Measurements from ENCODE around the gene SWI5. TPM values are rescaled to one million over a fixed set of nuclear protein-coding genes. Genes with fewer than 3 reads are reported as not detected.

SWI5 gene
- total RNA-seq, 1 experiment from 2014 or later = 18.0 TPM

- Histone ChIP-seq H3K4me3 (ENCODE audit: low read depth, low read length) (no peak overlapping the region), H3K4me1 (no peaks in the 10 kb centered on the region), H3K27me3 (replicated peaks; ENCODE audit: control insufficient read depth, insufficient read depth, low read length) (no peaks in the 10 kb centered on the region), H3K9me3 (no peaks in the 10 kb centered on the region), H3K36me3 (ENCODE audit: control insufficient read depth, insufficient read depth, low read length) (peaks cover 3% of the 10 kb centered on the region; the same call in 1 of the 2 replicates)
- TF ChIP-seq, protein P1, sequence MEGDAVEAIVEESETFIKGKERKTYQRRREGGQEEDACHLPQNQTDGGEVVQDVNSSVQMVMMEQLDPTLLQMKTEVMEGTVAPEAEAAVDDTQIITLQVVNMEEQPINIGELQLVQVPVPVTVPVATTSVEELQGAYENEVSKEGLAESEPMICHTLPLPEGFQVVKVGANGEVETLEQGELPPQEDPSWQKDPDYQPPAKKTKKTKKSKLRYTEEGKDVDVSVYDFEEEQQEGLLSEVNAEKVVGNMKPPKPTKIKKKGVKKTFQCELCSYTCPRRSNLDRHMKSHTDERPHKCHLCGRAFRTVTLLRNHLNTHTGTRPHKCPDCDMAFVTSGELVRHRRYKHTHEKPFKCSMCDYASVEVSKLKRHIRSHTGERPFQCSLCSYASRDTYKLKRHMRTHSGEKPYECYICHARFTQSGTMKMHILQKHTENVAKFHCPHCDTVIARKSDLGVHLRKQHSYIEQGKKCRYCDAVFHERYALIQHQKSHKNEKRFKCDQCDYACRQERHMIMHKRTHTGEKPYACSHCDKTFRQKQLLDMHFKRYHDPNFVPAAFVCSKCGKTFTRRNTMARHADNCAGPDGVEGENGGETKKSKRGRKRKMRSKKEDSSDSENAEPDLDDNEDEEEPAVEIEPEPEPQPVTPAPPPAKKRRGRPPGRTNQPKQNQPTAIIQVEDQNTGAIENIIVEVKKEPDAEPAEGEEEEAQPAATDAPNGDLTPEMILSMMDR (IDR thresholded peaks at IDR 0.05; ENCODE audit: insufficient read depth in 1 of 2, low read depth in 1 of 2, low read length in 1 of 2, severe bottlenecking in 1 of 2, unreplicated experiment in 1 of 2) = no peak
- DNase-seq = no peak
- POLR2A ChIA-PET = no interaction called here
- Mint-ChIP-seq H3K27ac (ENCODE audit: unreplicated experiment) (no peak overlapping the region), H3K27me3 (ENCODE audit: insufficient read depth, unreplicated experiment) (no peaks in the 10 kb centered on the region), H3K4me3 (ENCODE audit: unreplicated experiment) (no peak overlapping the region), H3K36me3 (ENCODE audit: insufficient read depth, unreplicated experiment) (peaks cover 49% of the 10 kb centered on the region), H3K9me3 (ENCODE audit: unreplicated experiment) (no peaks in the 10 kb centered on the region), H3K4me1 (ENCODE audit: low read depth, unreplicated experiment) (no peaks in the 10 kb centered on the region)
- intact Hi-C loops (cut with micrococcal nuclease; ENCODE audit: unreplicated experiment) = no loop called here
- BruUV-seq (replicated peaks) = no TSS peak
- CTCF ChIA-PET = interaction anchor here (0.6 to 1.7 kb wide), 3 partner anchors 31 to 127 kb away, joined by 3 to 4 read pairs (median 3); no protein-coding TSS in a partner anchor
These were observed 34.4 kb downstream of the SWI5 start for GRCh38 chr9:128310461-128310860.

GRCh38 chr9:128314697-128315096 is 38.6 kb downstream of the SWI5 start:
- no peaks in the 10 kb centered on the region for H3K27me3 Mint-ChIP-seq (ENCODE audit: insufficient read depth, unreplicated experiment)
- H3K4me1 Mint-ChIP-seq (ENCODE audit: low read depth, unreplicated experiment) = no peaks in the 10 kb centered on the region
- no peaks in the 10 kb centered on the region for H3K27me3 ChIP-seq (replicated peaks; ENCODE audit: control insufficient read depth, insufficient read depth, low read length)
- no peak overlapping the region for H3K4me3 Mint-ChIP-seq (ENCODE audit: unreplicated experiment)
- DNase-seq = no peak
- H3K4me3 ChIP-seq (ENCODE audit: low read depth, low read length) = no peak overlapping the region
- ChIA-PET CTCF (interaction anchor here (0.6 kb wide), 1 partner anchor 52 kb away, joined by 6 read pairs; no protein-coding TSS in a partner anchor), POLR2A (no interaction called here)
- H3K4me1 ChIP-seq = no peaks in the 10 kb centered on the region
- TF ChIP-seq, protein P1 (IDR thresholded peaks at IDR 0.05; ENCODE audit: insufficient read depth in 1 of 2, low read depth in 1 of 2, low read length in 1 of 2, severe bottlenecking in 1 of 2, unreplicated experiment in 1 of 2) = no peak
- no TSS peak for BruUV-seq (replicated peaks)
- H3K9me3 ChIP-seq = no peaks in the 10 kb centered on the region
- intact Hi-C loops (cut with micrococcal nuclease; ENCODE audit: unreplicated experiment) = no loop called here
- H3K36me3 ChIP-seq (ENCODE audit: control insufficient read depth, insufficient read depth, low read length) = peaks cover 4% of the 10 kb centered on the region; the same call in 1 of the 2 replicates
- no peaks in the 10 kb centered on the region for H3K9me3 Mint-ChIP-seq (ENCODE audit: unreplicated experiment)
- H3K27ac Mint-ChIP-seq (ENCODE audit: unreplicated experiment) = no peak overlapping the region
- H3K36me3 Mint-ChIP-seq (ENCODE audit: insufficient read depth, unreplicated experiment) = peaks cover 35% of the 10 kb centered on the region

- H3K9me3 Mint-ChIP-seq (ENCODE audit: unreplicated experiment) = no peaks in the 10 kb centered on the region
- ChIA-PET POLR2A (no interaction called here), CTCF (no interaction called here)
- Histone ChIP-seq H3K36me3 (ENCODE audit: control insufficient read depth, insufficient read depth, low read length) (peaks cover 4% of the 10 kb centered on the region; the same call in 1 of the 2 replicates), H3K9me3 (no peaks in the 10 kb centered on the region), H3K4me3 (ENCODE audit: low read depth, low read length) (no peak overlapping the region), H3K4me1 (no peaks in the 10 kb centered on the region), H3K27me3 (replicated peaks; ENCODE audit: control insufficient read depth, insufficient read depth, low read length) (no peaks in the 10 kb centered on the region)
- no TSS peak for BruUV-seq (replicated peaks)
- TF ChIP-seq, protein P1 (IDR thresholded peaks at IDR 0.05; ENCODE audit: insufficient read depth in 1 of 2, low read depth in 1 of 2, low read length in 1 of 2, severe bottlenecking in 1 of 2, unreplicated experiment in 1 of 2) = no peak
- H3K27ac Mint-ChIP-seq (ENCODE audit: unreplicated experiment) = no peak overlapping the region
- intact Hi-C loops (cut with micrococcal nuclease; ENCODE audit: unreplicated experiment) = no loop called here
- DNase-seq = no peak
- no peaks in the 10 kb centered on the region for H3K4me1 Mint-ChIP-seq (ENCODE audit: low read depth, unreplicated experiment)
- peaks cover 20% of the 10 kb centered on the region for H3K36me3 Mint-ChIP-seq (ENCODE audit: insufficient read depth, unreplicated experiment)
- no peaks in the 10 kb centered on the region for H3K27me3 Mint-ChIP-seq (ENCODE audit: insufficient read depth, unreplicated experiment)
- H3K4me3 Mint-ChIP-seq (ENCODE audit: unreplicated experiment) = no peak overlapping the region
These were observed 40.3 kb downstream of the SWI5 start for GRCh38 chr9:128316421-128316820.
